HG02623 (cell line): ENCODE data around the gene ST3GAL3.

ENCODE experiments used
- ATAC-seq: cut with Tn5 transposase; IDR thresholded peaks from one replicate; pipeline ENCODE4 v1.9.1; 2021; ENCODE audit warnings: moderate library complexity; ENCODE audit not compliant: unreplicated experiment

Gene ST3GAL3, protein sequence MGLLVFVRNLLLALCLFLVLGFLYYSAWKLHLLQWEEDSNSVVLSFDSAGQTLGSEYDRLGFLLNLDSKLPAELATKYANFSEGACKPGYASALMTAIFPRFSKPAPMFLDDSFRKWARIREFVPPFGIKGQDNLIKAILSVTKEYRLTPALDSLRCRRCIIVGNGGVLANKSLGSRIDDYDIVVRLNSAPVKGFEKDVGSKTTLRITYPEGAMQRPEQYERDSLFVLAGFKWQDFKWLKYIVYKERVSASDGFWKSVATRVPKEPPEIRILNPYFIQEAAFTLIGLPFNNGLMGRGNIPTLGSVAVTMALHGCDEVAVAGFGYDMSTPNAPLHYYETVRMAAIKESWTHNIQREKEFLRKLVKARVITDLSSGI

DNA sequence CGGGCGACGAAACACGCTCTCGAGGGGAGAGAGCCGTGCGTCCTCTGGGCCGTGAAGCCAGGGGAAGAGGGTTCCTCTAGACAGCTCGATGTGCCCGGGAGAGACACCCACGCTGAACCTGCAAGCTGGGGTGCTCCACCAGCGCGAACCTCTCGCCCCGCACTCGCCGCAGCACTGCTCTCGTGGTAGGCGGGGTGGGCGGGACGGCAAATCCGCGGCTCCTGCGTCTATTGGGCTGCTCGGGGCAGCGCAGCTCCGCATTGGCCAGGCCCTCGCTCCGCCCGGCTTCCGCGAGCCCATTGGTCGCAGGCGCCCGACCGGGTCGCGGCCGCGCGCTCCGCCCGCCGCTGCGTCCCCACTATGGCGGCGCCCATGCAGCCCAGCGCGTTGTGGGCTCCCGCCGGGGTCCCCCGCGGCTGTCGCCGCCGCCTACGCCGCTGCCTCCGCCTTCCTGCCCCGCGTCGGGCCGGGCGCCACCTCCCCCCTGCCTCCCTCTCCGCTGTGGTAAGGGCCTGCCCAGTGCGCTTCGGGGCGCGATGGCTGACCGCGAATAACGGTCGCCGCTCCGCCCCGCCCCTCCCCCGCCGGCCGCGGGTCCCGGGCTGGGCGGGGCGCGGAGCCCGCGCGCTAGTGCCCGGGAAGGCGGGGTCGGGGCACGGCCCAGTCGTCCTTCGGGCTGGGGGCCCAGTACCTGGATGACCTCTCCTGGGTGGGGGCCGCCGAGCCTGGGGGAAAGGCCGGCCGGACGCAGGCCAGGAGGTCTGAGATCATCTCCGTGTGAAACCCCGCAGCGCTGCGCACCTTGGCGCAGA, at the start of gene ST3GAL3:
Gene ST3GAL3 (plus strand): TSS at position 347 of the 812 bp plus-strand sequence. CDS start 28,727 bp downstream, outside the sequence.
- ATAC-seq = peak; percentile 92

DNA sequence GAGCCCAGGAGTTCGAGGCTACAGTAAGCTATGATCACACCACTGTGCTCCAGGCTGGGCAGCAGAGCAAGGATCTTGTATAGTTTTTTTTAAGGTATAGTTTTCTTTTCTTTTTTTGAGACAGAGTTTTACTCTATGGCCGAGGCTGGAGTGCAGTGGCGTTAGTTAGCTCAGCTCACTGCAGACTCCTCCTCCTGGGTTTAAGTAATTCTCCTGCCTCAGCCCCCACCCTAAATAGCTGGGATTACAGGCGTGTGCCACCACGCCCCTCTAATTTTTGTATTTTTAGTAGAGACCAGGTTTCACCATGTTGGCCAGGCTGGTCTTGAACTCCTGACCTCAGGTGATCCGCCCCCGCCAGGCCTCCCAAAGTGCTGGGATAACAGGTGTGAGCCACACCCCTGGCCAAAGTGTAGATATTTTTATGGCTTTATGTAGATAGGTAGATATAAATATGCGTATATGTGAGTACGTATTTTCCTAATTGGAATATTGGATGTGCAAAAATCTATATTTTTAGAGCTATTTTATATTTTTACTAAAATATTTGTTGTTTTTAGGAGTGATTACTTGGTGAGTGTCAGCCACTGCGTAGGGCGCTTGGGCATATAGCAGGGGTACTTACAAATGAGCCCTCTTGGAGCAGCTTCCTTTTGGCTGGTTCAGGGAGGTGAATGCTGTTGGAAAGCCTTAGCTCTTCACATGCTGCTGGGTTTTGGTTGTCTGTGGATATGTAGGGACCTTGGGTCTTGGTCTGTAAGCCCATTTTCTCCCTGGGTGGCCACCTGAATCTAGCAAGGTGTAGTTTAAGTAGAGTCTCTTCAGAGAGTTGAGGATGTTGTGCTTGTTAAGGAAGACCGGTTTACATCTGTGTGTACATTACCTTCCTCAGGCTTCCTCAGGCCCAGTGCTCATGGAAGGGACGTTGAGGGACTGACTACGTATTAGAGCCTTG, 47.8 kb upstream of the ST3GAL3 start:
- ATAC-seq = no peak

DNA sequence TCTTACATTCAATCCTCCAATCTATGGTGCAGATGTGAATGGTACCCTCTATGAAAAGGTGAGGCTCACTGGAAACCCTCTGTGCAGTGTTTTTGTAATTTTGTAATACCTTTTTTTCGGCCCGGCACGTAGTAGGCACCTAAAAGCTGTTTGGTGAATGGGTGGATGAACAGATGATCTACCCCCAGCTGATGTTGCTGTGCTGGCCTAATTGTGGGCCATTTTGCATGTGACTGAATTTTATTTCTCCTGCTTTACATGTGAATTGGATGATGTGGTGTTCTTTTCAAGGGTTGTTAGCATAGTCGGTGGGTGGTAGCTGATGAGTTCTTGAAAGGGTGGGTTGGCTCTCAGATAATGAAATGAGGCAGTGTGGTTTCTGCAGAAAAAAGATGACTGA, 47.0 kb upstream of the ST3GAL3 start:
- no peak for ATAC-seq

DNA sequence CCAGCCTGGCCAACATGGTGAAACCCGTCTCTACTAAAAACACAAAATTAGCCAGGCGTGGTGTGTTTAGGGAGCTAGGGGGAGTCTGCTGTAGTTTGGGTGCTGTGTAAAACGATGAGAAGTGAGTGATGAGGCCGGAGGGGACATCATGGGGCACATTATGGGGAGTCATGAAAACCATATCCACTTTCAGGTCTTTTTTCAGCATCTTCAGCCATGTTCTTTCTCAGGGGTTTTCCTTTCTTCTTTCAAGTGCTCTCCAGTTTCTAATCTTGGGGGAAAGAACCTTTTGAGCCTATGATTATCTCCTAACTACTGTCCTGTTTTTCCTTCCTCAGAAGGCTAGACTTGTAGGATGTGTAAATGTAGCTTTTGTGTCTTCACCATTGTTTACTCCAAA, 43.0 kb upstream of the ST3GAL3 start:
- ATAC-seq = no peak

GRCh38 chr1:43666608-43667007, 40.7 kb upstream of the ST3GAL3 start:
- no peak for ATAC-seq

GRCh38 chr1:43668956-43669355, 38.4 kb upstream of the ST3GAL3 start:
- no peak for ATAC-seq

DNA sequence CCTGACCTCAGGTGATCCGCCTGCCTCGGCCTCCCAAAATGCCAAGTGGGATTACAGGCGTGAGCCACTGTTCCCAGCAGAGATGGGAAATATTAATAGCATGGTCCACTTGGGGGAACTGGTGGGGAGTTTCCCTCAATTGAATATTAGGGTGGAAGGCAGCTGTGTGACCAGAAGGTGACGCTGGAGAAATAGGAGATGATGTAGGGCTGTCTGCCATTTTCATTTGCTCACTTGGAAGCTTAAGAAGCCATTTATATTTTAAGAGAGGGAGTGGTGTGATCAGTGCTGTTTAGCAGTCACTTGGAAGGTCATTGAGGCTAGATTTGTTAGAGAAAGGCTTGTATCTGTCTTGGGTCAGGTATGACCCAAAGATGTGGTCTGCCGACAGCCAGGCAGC, 37.5 kb upstream of the ST3GAL3 start:
- ATAC-seq = no peak

GRCh38 chr1:43671193-43671592, 36.1 kb upstream of the ST3GAL3 start:
- ATAC-seq = no peak

GRCh38 chr1:43671626-43672330, 35.6 kb upstream of the ST3GAL3 start:
- ATAC-seq = no peak

DNA sequence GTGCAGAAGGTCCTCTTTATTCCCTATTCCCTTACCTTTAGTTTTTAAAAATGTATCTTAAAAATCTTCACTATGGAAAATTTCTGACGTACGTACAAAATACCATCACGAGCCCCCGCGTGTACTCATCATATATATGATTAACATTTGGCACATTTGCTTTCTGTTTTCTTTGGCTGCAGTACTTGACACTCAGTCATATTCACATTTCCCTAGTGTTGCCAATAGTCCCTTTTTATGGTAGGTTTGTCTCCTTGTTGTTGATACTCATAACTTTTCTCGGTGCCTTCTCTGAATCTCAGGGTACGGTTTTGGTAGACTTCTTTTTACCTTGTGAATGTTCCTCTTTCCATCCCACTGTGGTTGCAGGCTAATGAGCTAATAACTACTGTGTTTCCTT, 34.1 kb upstream of the ST3GAL3 start:
- ATAC-seq = no peak

- ATAC-seq = no peak
Measured at GRCh38 chr1:43678940-43679339, 28.4 kb upstream of the ST3GAL3 start.

DNA sequence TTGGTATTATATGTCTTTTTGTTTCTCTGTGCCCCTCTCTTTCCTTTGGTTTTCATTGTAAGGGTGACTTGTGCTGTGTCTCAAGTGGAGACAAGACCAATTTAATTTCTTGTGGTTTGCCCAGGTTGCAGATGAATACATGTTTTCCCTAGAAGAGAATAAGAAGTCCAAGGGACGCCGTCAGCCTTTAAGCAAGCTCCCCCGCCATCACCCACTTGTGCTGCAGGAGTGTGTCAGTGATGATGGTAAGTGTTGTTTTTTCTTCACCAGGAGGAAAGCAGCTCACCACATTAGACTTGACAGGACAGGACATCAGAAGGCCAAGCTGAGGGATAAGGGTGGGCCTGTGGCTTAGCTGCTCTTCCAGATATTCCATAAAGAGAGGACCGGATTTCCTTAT, 23.8 kb upstream of the ST3GAL3 start:
- no peak for ATAC-seq

GRCh38 chr1:43686801-43687200, 20.5 kb upstream of the ST3GAL3 start:
- no peak for ATAC-seq

DNA sequence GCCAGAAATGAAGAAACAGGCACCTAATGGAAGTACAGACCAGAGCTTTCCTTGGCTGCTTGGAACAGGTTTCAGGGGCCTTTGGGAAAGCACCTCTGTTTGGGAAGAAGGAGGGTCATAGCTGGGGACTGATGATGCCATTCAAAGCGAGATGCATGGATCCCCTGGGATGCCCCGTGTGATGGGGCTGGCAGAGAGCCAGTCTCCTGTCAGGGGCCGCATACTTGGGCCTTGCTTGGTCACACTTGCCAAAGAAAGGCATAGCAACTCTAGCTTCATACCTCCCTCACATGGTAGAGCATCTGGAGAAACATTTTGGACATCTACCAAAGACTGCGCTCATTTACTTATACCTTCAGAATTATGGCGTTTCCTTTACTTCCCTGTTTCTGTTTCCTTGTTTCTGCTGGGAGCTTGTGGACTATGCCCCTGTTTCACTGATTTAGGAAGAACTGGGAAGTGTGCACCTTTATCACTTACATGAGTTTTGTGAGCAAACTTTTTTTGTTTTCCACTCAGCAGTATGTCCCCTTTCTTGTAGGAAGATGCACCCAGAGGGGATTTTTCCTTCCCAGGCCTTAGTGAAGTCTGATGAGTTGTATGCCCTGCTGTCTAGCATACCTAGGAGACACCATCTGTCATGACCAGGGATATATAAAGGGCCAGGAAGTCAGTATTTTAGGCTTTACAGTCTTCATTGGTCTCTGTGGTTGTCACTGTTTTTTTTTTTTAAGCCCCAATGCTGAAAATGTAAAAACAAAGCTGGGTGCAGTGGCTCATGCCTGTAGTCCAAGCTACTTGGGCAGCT, 19.8 kb upstream of the ST3GAL3 start:
- no peak for ATAC-seq

DNA sequence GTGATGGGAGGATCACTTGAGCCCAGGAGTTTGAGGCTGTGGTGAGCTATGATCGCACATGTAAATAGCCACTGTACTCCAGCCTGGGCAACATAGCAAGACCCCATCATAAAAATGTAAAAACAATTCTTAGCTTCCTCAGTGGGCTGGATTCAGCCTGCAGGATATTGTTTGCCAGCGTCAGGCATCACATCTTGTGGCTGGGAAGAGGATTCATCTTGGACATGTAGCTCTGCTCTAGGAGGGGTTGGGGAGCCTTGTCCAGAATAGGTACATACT, 19.3 kb upstream of the ST3GAL3 start:
- no peak for ATAC-seq

- no peak for ATAC-seq
Measured at GRCh38 chr1:43688594-43689000, 18.7 kb upstream of the ST3GAL3 start.

DNA sequence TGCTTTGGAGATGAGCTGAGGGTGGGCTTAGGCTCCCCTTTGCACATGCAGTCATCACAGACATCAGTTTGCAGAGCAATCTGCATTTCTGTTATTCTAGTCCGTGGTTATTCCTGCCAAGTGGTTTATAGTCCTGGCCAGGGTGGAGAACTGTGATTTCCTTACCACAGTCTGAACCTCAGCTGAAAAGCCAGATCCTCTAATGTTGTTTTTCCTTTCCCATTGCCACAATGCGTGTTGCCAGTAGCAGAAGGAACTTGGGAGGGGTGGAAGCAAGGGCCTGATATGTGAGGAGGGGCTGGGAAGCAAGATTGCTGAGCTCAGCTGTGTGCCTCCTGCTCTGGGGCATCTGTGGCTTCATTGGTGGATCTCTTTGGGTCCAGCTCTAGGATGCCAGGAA, 18.0 kb upstream of the ST3GAL3 start:
- no peak for ATAC-seq

DNA sequence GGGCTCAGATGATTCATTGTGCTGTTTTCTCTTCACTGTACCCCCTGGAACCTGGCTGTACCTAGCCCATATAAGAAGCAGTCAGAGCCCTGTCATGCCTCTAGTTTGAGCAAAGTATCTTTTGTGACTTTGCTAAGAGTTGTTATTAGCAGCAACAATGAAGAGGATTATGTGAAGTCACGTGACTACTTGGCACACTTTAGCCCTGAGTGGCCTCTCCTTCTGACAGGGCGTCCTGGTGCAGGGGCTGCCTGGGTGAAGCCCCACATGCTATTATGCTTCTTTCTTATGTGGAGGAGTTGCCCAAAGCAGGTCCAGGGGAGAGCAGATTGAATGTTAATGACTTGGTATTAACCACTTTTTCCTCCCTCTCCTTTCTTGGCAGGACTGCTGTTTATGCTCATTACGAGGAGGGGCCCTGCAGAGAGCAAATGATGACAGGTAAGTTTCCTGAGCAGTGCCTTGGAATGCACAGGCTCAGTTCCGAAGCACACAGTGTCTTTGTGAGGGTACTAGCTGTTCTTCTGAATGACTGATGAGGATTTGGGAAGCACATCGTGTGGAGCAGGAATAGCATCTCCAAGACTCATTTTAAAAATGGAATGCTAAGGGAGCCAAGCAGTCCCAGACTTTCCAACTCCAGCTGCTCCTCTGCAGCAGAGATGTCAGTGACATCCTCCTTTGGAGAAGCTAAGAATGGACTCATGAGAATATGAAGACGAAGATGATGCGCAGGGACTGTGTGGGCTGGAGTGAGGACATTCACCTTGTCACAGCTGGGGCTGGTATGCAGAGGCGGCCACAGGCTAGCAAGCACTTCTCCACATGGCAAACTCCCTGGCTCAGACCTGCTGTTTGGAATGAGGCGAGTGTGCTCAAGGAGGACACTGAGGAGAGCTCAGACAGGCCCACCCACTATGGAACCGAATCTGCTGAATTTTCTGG, 15.2 kb upstream of the ST3GAL3 start:
- no peak for ATAC-seq

DNA sequence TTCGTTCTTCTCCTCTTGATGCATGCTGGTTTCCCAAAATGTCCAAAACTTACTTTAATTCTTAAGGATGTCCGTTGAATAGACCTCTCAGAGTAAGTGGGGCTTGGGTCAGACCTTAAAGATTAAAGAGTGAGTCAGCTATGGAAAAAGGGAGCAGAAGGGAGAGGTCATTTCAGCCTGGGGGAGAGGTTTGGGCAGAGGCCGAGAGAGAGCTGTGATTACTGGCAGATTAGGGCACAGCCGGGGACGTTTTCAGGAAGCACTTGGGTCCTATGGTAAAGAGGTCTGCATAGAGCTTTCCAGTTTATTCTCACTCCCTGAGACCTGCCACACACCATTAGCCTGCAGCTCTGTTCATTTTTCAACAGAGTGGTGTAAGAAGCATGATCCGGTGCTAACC, 14.0 kb upstream of the ST3GAL3 start:
- ATAC-seq = no peak
